ENCODE data around the gene RBM7. TPM values are rescaled to one million over a fixed set of nuclear protein-coding genes. Genes with fewer than 3 reads are reported as not detected.

Gene RBM7
- total RNA-seq, 2 donors from 2014 or later = 23.7 to 27.3 TPM

- no peak overlapping the region for H3K27ac ChIP-seq
- no peaks in the 10 kb centered on the region for H3K9me3 ChIP-seq
- no peaks in the 10 kb centered on the region for H3K36me3 ChIP-seq
- no peaks in the 10 kb centered on the region for H3K27me3 ChIP-seq (replicated peaks; ENCODE audit: insufficient read depth)
- TF ChIP-seq, protein P1, sequence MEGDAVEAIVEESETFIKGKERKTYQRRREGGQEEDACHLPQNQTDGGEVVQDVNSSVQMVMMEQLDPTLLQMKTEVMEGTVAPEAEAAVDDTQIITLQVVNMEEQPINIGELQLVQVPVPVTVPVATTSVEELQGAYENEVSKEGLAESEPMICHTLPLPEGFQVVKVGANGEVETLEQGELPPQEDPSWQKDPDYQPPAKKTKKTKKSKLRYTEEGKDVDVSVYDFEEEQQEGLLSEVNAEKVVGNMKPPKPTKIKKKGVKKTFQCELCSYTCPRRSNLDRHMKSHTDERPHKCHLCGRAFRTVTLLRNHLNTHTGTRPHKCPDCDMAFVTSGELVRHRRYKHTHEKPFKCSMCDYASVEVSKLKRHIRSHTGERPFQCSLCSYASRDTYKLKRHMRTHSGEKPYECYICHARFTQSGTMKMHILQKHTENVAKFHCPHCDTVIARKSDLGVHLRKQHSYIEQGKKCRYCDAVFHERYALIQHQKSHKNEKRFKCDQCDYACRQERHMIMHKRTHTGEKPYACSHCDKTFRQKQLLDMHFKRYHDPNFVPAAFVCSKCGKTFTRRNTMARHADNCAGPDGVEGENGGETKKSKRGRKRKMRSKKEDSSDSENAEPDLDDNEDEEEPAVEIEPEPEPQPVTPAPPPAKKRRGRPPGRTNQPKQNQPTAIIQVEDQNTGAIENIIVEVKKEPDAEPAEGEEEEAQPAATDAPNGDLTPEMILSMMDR (IDR thresholded peaks at IDR 0.05) = no peak
- TF ChIP-seq POLR2AphosphoS5 (IDR thresholded peaks at IDR 0.05) = no peak
- no peak for TF ChIP-seq POLR2A (IDR thresholded peaks at IDR 0.05)
- intact Hi-C loops (cut with DNase I) = no loop called here
- no peak for DNase-seq (ENCODE audit: low spot score)
- H3K4me1 ChIP-seq (replicated peaks) = no peaks in the 10 kb centered on the region
- no peak overlapping the region for H3K4me3 ChIP-seq
These were observed 3.5 kb upstream of the RBM7 start for GRCh38 chr11:114396916-114397315.

GRCh38 chr11:114397349-114397982 lies 3.0 kb upstream of the RBM7 start:
- Histone ChIP-seq H3K9me3 (no peaks in the 10 kb centered on the region), H3K27ac (no peak overlapping the region), H3K4me3 (no peak overlapping the region), H3K36me3 (no peaks in the 10 kb centered on the region), H3K27me3 (replicated peaks; ENCODE audit: insufficient read depth) (no peaks in the 10 kb centered on the region), H3K4me1 (replicated peaks) (no peaks in the 10 kb centered on the region)
- WGBS = 72% methylated on average over 2 of the region's 2 CpGs
- TF ChIP-seq POLR2A (IDR thresholded peaks at IDR 0.05) (no peak), POLR2AphosphoS5 (IDR thresholded peaks at IDR 0.05) (no peak)
- TF ChIP-seq, protein P1 (IDR thresholded peaks at IDR 0.05) = no peak
- intact Hi-C loops (cut with DNase I) = no loop called here
- no peak for DNase-seq (ENCODE audit: low spot score)

GRCh38 chr11:114398303-114398920 lies 2.1 kb upstream of the RBM7 start:
- no peaks in the 10 kb centered on the region for H3K4me1 ChIP-seq (replicated peaks)
- intact Hi-C loops (cut with DNase I) = no loop called here
- H3K9me3 ChIP-seq = no peaks in the 10 kb centered on the region
- no peak overlapping the region for H3K4me3 ChIP-seq
- H3K27ac ChIP-seq = no peak overlapping the region
- WGBS = 72% methylated on average over 4 of the region's 4 CpGs
- no peak for DNase-seq (ENCODE audit: low spot score)
- H3K27me3 ChIP-seq (replicated peaks; ENCODE audit: insufficient read depth) = no peaks in the 10 kb centered on the region
- TF ChIP-seq, protein P1 (IDR thresholded peaks at IDR 0.05) = no peak
- TF ChIP-seq POLR2A (IDR thresholded peaks at IDR 0.05) = no peak
- no peak for TF ChIP-seq POLR2AphosphoS5 (IDR thresholded peaks at IDR 0.05)
- H3K36me3 ChIP-seq = no peaks in the 10 kb centered on the region

DNA sequence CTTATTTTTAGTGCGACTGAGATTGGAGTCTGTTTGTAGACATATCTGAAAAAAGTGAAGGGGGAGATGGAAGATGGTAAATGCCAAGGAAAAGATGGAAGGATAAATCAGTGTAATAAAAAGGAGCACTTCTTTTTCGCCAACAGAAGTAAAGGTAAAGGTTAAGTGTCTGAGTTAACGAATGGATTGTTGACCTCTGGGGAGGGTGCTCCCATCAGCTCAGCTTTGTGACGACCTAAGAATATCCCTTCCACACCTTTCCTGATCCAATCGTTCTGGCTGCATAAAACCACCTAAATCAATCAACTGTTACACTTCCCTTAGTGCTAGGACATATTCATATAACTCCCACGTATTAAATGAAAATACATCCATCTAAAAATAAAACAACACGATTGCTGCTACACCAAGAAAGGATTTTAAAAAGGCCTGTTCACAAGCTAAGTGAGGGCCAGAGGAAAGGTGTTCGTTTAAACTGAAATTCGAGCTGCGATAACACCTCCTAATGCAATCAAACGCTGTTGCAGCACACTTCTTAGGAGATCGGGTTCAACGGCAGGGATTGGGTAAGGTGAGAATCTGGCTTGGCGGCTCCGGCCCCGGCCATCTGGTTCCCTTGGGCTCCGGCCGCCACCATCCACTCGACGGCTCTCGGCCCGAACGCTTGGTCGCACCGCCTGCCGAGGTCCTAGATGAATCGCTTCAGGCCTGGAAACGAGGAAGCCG lies 813 bp upstream of the RBM7 start:
- TF ChIP-seq, protein P1 (IDR thresholded peaks at IDR 0.05) = no peak
- TF ChIP-seq POLR2AphosphoS5 (IDR thresholded peaks at IDR 0.05) (no peak), POLR2A (IDR thresholded peaks at IDR 0.05) (no peak)
- 4% methylated on average over 29 of the region's 29 CpGs for WGBS
- H3K27me3 ChIP-seq (replicated peaks; ENCODE audit: insufficient read depth) = no peaks in the 10 kb centered on the region
- H3K4me1 ChIP-seq (replicated peaks) = no peaks in the 10 kb centered on the region
- DNase-seq (ENCODE audit: low spot score) = peak; percentile 38
- H3K36me3 ChIP-seq = no peaks in the 10 kb centered on the region
- H3K9me3 ChIP-seq = no peaks in the 10 kb centered on the region
- intact Hi-C loops (cut with DNase I) = loop anchor here (5.0 kb wide), 1 partner anchor 38 kb away; the partner anchor contains the start of gene REXO2
- H3K27ac ChIP-seq = peak overlapping the region; percentile 92 to 93
- H3K4me3 ChIP-seq = peak overlapping the region; percentile 55 to 84
